GM21423 (cell line): ENCODE results near the gene ARHGAP1.

Experiments used
- ATAC-seq: cut with Tn5 transposase; IDR thresholded peaks from one replicate; pipeline ENCODE4 v1.9.1; 2021; ENCODE audit warnings: mild to moderate bottlenecking, moderate library complexity; ENCODE audit not compliant: unreplicated experiment

Gene ARHGAP1

GRCh38 chr11:46700241-46701077 lies at the start of gene ARHGAP1, which contains the start of gene ZNF408:
Gene ARHGAP1 (minus strand): TSS chr11:46700619. CDS start chr11:46696107, 4,512 bp downstream.
Gene ZNF408 (plus strand): TSS chr11:46701031. CDS start chr11:46701048, 17 bp downstream.
- peak; percentile 87 for ATAC-seq

GRCh38 chr11:46747150-46747549 lies 46.7 kb upstream of the ARHGAP1 start:
- ATAC-seq: no peak

- no peak for ATAC-seq
Measured at GRCh38 chr11:46745995-46746394, 45.6 kb upstream of the ARHGAP1 start.

GRCh38 chr11:46745328-46745727 lies 44.9 kb upstream of the ARHGAP1 start:
- ATAC-seq: no peak

GRCh38 chr11:46743693-46744339 lies 43.4 kb upstream of the ARHGAP1 start:
- ATAC-seq: no peak

GRCh38 chr11:46743043-46743442 lies 42.6 kb upstream of the ARHGAP1 start:
- ATAC-seq: no peak

GRCh38 chr11:46741600-46742484 lies 41.4 kb upstream of the ARHGAP1 start:
- no peak for ATAC-seq

- no peak for ATAC-seq
Measured at GRCh38 chr11:46738887-46739286, 38.5 kb upstream of the ARHGAP1 start.

GRCh38 chr11:46737699-46738098 lies 37.3 kb upstream of the ARHGAP1 start:
- ATAC-seq: no peak

- ATAC-seq: no peak
Measured at GRCh38 chr11:46736615-46737014, 36.2 kb upstream of the ARHGAP1 start.

GRCh38 chr11:46736146-46736545 lies 35.7 kb upstream of the ARHGAP1 start:
- no peak for ATAC-seq

- ATAC-seq: no peak
Measured at GRCh38 chr11:46733234-46733633, 32.8 kb upstream of the ARHGAP1 start.

GRCh38 chr11:46731545-46731944 lies 31.1 kb upstream of the ARHGAP1 start:
- no peak for ATAC-seq

- ATAC-seq: no peak
Measured at GRCh38 chr11:46729110-46730027, 28.9 kb upstream of the ARHGAP1 start.

- no peak for ATAC-seq
Measured at GRCh38 chr11:46728659-46729040, 28.2 kb upstream of the ARHGAP1 start.

GRCh38 chr11:46727952-46728658 lies 27.7 kb upstream of the ARHGAP1 start:
- no peak for ATAC-seq

GRCh38 chr11:46726206-46726862 lies 25.9 kb upstream of the ARHGAP1 start:
- no peak for ATAC-seq

- no peak for ATAC-seq
Measured at GRCh38 chr11:46725338-46726205, 25.2 kb upstream of the ARHGAP1 start.
